Measurements from ENCODE around the gene CAST.

DNA sequence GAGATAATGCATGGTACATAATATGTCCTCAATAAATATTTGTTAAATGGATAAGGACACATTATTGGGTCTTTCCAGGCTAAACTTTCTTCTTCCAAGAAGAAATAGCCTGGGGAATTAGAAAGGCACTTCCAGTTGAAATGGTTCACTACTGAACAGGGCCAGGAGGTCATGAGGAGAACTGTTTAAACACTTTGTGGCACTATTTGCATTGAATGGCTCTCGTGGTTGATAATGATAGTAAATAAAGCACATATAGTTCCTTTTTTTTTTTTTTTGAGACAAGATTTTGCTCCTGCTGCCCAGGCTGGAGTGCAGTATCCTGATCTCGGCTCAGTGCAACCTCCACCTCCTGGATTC is 19.9 kb upstream of the CAST start:
- TF ChIP-seq POLR2A (IDR thresholded peaks at IDR 0.05; ENCODE audit: low read depth, low read length) = no peak
- no peak for TF ChIP-seq POLR2AphosphoS5 (IDR thresholded peaks at IDR 0.05; ENCODE audit: low read depth, low read length)
